Psoas muscle (tissue), 8 donors: ENCODE measurements around the gene ACTL7A. TPM values are rescaled to one million over a fixed set of nuclear protein-coding genes. Genes with fewer than 3 reads are reported as not detected.

ENCODE experiments used
- ATAC-seq, 4 donors: fragments of 200-7000 bp; cut with Tn5 transposase; one replicate each; pipeline ENCODE4 v1.9.1; 2020; ENCODE audit warnings: moderate library complexity in 3 of 4, mild to moderate bottlenecking in 2 of 4
- DNase-seq, 2 donors: peaks; one replicate each; pipeline ENCODE4 v3.0.0-alpha.2; 2020
- H3K27ac ChIP-seq: fragments of 200-600 bp; one replicate; pipeline ENCODE4 v1.8.0; 2022
- H3K27me3 ChIP-seq, 3 donors: fragments of 200-600 bp in 1 of 3; one replicate each; pipeline versions ENCODE4 v1.6.1 to v1.8.0; 2013 to 2022; ENCODE audit warnings: low read length in 2 of 3, mild to moderate bottlenecking in 2 of 3, moderate library complexity in 1 of 3; ENCODE audit not compliant: insufficient read depth in 3 of 3
- H3K36me3 ChIP-seq, 2 donors: fragments of 200-600 bp in 1 of 2; one replicate each; pipeline versions ENCODE4 v1.6.1 to v1.8.0; 2013 to 2022; ENCODE audit warnings: low read depth in 1 of 2, mild to moderate bottlenecking in 1 of 2, moderate library complexity in 1 of 2; ENCODE audit not compliant: insufficient read depth in 1 of 2
- H3K4me1 ChIP-seq: fragments of 200-600 bp; one replicate; pipeline ENCODE4 v1.8.0; 2022
- H3K4me3 ChIP-seq: fragments of 200-600 bp; one replicate; pipeline ENCODE4 v1.8.0; 2022; ENCODE audit warnings: mild to moderate bottlenecking
- H3K9me3 ChIP-seq: fragments of 200-600 bp; one replicate; pipeline ENCODE4 v1.8.0; 2022
- CTCF ChIP-seq: fragments of 200-600 bp; IDR thresholded peaks from one replicate; pipeline ENCODE4 v1.8.0; 2022; ENCODE audit warnings: antibody characterized with exemption
- WGBS, 3 donors: extraction: QIAGEN DNeasy Blood & Tissue Kit; methylation state at CpG; one replicate each; pipeline versions ENCODE4 v1.1.6 to v1.1.7; 2013; 5-methylcytosine and 5-hydroxymethylcytosine counted together
- intact Hi-C, 2 donors: fragments of 100-400 bp; cut with DNase I; formaldehyde crosslinking; loops; one replicate each; pipeline versions ENCODE4 v1.11.0 to v1.14.2; 2022
- polyA plus RNA-seq, 3 donors: library from polyadenylated mRNA; stranded (reverse); fragments of 200-250 nt; gene quantifications; one replicate each; pipeline ENCODE4 v1.2.3, GENCODE V29; 2013
- total RNA-seq, 4 donors: library from RNA; stranded (reverse); fragmentation: NEBNext Ultra II Directional in 2 of 4; extraction: Animal tissue kit (Norgen Biotek cat#: 25700) in 2 of 4; gene quantifications; one replicate each; pipeline versions ENCODE4 v1.2.1 to v1.2.4, GENCODE V29; 2021 to 2023
- donor health status: healthy with polysubstance abuse.
- donor health status: DM: no; HTN: no; CAD: no; lungs with moderate emphysema.
- donor health status: Bipolar disorder and iron deficiency.
- donor health status: healthy.
- donor health status: DM: yes; HTN: yes; CAD: no.
- donor health status: DM: no; HTN: no; CAD: no.
- donor health status: DM: no; HTN: no; CAD: no.
- donor health status: DM: yes; HTN: yes; CAD: no.

ACTL7A gene
- total and polyA plus RNA-seq, 7 donors, result not detected

- ATAC-seq, result no peak
- WGBS, 3 donors, result 33 to 59% (median 46%) methylated on average over 1 of the region's 1 CpG
- intact Hi-C loops, result no loop called here
These were observed 49.8 kb downstream of the ACTL7A start for GRCh38 chr9:108911820-108912219.

More at GRCh38 chr9:108911820-108912219, 49.8 kb downstream of the ACTL7A start:
- H3K9me3 ChIP-seq, result no peaks in the 10 kb centered on the region
- no peaks in the 10 kb centered on the region for H3K4me1 ChIP-seq
- no peak for TF ChIP-seq CTCF
- no peak overlapping the region for H3K4me3 ChIP-seq
- DNase-seq, result no peak
- peaks cover 13 to 100% of the 10 kb centered on the region in 2 donors for H3K36me3 ChIP-seq
- no peaks in the 10 kb centered on the region for H3K27me3 ChIP-seq
- H3K27ac ChIP-seq, result no peak overlapping the region

Other genes with a start within 250 kb of the ACTL7A start
- gene ACTL7B, start 6.3 kb upstream of the ACTL7A start, total RNA-seq, result not detected
- not detected for gene ACTL7B, start 6.3 kb upstream of the ACTL7A start, polyA plus RNA-seq
- gene ELP1, start 71.9 kb downstream of the ACTL7A start, total RNA-seq, result 10 to 100 TPM in 3 of 4 donors, 1 to 10 TPM in 1; 9.8 to 21.0 (median 17.9) TPM
- gene ELP1, start 71.9 kb downstream of the ACTL7A start, polyA plus RNA-seq, result 10 to 100 TPM in 2 of 3 donors, 1 to 10 TPM in 1; 9.6 to 17.5 (median 14.3) TPM
- 10 to 100 TPM in 1 of 4 donors, 1 to 10 TPM in 3; 7.6 to 15.2 (median 8.3) TPM for gene ABITRAM, start 72.1 kb downstream of the ACTL7A start, total RNA-seq
- 10 to 100 TPM; 14.1 to 37.9 (median 24.3) TPM for gene ABITRAM, start 72.1 kb downstream of the ACTL7A start, polyA plus RNA-seq
- 10 to 100 TPM; 27.2 to 48.2 (median 32.5) TPM for gene CTNNAL1, start 151.2 kb downstream of the ACTL7A start, total RNA-seq
- gene CTNNAL1, start 151.2 kb downstream of the ACTL7A start, polyA plus RNA-seq, result 10 to 100 TPM; 14.1 to 49.4 (median 44.2) TPM